ENCODE data around the gene RBM17.
"Not testable (repeated sequence)": the region's sequence is repeated elsewhere in the genome, so short reads cannot be mapped to it uniquely, and the experiment has no call there.

The RBM17 gene

DNA sequence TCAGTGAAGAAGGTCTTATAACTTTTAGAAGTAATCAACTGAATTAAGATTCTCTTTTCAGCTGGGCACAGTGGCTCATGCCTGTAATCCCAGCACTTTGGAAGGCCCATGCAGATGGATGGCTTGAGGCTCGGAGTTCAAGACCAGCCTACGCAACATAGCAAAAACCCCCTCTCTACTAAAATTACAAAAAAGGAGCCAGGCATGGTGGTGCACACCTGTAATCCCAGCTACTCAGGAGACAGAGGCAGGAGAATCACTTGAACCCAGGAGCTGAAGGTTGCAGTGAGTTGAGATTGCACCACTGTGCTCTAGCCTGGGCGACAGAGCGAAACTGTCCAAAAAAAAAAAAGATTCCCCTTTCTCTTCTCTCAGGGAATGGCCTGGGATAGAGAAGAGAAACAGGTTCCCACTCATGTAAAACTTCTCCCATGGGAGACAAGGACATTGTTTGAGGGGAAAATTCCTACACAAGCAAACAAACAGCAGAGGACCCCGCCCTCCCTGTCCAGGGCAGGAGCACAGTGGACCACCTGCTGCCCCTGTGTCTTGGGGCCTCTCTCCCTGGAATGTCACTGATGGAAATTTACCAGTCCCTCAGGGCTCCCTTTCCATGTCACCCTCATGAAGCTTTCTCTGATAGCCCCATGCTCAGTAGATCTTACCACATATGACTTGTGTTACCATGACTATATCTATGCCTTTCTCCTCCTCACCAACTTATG is 32.3 kb upstream of the RBM17 start:
- DNase-seq: no peak

DNA sequence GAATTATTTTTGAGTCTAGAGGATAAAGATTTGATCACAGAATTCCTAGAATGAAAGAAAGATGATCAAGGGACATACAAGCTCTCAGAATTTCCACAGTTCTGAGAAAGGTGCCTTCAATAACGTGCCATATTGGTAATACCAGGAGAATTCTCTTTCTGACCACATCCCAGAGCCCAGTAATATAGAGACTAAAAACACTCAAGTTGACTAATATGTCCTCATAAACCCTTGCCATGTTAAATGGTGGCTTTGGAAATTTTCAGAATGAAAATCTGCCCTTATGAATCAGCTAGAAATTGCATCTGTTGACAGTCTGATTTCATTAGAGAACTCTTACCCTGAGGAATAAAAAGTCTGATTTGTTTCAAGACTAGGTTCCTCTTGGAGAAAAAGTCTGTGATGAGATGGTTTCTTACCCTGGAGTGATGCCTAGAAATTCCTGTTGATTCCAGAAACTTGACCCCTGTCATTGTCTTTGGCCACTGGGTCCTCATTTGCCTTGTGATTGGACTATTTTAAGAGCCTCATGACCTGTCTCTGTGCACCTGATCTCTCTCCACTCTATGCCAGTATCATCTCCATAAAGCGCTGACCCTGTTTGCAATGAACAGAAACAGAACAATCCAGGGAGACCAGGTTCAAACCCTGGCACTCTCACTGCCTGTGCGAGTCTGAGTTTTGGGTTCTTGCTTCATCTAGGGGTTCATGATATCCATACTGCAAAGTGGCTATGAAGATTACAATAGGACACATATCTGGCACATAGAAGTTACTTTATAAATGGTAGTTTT is 30.0 kb upstream of the RBM17 start:
- no peak for DNase-seq

DNA sequence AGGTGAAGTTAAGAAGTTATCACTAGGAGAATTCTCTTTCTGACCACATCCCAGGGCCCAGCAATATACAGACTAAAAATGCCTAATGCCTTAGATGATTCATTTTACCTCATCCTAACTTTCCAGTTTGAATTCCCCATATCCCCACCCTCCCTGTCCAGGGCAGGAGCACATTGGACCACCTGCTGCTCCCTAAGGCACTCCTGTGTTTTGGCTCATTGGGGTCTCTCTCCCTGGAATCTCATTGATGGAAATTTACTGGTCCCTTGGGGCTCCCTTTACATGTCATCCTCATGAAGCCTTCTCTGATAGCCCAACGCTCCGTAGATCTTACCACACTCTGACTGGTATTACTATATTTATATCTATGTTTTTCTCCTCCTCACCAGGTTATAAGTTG is 29.3 kb upstream of the RBM17 start:
- DNase-seq: no peak

DNA sequence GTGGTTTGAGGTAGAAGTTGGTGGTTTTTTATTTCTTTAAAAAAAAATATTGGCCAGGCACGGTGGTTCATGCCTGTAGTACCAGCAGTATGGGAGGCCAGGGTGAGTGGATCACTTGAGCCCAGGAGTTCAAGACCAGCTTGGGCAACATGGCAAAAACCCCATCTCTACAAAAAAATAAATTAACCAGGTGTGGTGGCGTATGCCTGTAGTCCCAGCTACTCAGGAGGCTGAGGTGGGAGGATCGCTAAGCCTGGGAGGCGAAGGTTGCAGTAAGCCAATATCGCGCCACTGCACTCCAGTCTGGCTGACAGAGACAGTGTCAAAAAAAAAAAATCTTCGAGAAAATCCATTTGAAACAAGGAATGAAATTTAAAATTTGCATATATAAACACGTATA is 27.8 kb upstream of the RBM17 start:
- DNase-seq: no peak

DNA sequence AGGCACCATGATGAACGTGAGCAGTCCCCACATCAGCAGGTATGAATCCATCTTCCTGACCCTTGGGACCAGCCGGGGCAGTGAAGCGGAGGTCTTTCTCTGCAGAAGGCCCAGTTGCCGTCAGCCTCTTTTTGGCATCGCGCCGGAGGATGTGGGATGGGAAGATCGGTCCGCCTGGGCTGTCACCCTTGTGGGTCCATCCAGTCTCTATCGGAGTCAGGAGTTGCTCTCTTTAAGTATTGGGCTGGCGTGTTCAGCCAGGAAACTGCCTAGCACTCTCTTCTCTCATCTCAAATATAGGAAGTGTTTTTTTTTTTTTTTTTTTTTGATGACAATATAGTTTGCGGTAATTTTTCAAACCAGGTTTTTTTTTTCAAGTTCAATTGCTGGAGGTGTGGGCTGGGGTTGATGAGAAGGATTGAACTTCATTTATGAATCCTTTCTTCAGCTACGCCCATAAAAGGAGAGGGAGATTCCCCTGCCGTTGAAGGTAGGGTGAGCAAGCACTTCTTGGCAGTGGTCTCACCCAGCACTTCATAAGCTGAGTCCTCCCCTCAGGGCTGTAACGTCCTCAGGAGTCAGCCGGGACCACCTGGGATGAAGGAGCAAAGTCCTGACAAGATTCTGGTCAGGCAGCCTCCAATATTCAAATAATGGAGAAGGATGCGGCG is 26.6 kb upstream of the RBM17 start, which contains the start of gene IL2RA:
Gene IL2RA (minus strand): TSS at position 267 of the 671 bp plus-strand sequence. CDS start 216 bp downstream, at position 51.
- no peak for DNase-seq

DNA sequence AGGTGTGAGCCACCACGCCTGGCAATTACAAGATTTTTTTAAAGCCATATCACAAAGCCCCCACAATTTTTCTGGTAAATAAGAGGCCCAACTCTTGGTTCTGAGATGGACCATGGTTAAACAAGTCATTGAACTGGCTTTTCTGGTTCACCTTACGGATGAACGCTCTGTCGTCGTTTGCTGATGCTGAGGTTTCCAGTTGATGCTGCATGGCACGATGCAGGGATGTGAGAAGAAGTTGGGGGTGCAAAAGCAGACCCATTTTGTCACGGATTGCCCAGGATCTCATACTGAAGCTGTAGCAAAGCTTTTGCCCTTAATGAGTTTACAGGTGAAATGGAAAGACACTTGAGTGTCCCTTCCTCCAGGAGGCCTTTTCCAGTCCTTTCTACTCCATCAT is 24.7 kb upstream of the RBM17 start:
- DNase-seq: no peak

DNA sequence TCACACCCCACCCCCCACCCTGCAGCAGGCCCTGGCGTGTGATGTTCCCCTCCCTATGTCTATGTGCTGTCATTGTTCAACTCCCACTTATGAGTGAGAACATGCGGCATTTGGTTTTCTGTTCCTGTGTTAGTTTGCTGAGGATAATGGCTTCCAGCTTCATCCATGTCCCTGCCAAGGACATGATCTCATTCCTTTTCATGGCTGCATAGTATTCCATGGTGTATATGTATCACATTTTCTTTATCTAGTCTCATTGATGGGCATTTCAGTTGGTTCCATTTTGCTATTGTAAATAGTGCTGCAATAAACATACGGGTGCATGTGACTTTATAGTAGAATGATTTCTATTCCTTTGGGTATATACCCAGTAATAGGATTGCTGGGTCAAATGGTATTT is 24.1 kb upstream of the RBM17 start:
- DNase-seq: not testable (repeated sequence)

DNA sequence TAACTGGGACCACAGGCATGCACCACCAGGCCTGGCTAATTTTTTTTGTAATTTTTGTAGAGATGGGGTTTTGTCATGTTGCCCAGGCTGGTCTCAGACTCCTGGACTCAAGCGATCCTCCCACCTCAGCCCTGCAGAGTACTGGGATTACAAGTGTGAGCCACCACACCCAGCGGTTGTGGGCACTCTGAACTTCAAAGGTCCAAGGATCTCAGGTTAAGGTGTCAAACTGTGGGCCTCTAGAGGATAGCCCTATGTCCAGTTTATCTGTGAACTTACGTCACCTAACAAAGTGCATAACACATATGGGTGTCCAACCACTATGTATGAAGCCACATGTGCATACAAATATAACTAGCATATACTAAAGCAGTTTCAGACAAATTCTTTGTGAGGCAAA is 23.4 kb upstream of the RBM17 start:
- DNase-seq: no peak

DNA sequence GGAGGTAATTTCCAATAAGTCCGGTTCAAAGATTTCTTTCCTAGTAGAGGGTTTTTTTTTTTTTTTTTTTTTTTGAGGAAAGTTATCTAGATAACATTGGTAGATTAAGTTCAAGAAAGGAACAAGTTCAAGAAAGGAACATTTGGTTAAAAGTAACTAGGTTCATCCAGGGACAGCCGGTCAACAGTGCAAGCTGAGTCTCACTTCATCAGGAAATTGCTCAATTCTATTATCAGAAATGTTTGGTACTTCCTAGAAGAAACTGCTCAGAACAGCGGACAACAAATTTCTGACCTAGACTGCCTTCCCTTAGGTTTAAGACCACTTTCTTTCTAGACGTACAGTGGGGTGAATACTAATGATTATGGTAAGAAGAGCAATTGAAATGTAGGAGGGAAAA is 23.0 kb upstream of the RBM17 start:
- DNase-seq: no peak

DNA sequence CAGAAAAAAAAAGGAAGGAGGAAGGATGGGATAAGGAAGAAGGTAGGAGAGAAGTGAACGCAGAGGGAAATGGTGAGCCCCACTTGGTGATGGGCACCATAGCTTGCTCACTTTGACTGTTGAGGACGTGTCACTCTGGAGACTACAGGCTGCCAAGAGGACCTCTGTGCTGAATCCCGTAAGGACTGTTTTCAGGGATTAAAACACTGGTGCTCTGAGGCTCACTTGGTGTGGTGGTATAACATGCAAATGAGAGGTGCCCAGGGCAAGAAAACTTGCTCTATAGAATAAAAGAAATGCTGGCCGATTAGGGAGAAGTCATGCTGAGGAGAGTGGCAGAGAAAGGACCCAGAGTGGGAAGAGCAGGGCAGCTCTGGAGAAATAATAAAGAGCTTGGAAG is 21.4 kb upstream of the RBM17 start:
- no peak for DNase-seq

DNA sequence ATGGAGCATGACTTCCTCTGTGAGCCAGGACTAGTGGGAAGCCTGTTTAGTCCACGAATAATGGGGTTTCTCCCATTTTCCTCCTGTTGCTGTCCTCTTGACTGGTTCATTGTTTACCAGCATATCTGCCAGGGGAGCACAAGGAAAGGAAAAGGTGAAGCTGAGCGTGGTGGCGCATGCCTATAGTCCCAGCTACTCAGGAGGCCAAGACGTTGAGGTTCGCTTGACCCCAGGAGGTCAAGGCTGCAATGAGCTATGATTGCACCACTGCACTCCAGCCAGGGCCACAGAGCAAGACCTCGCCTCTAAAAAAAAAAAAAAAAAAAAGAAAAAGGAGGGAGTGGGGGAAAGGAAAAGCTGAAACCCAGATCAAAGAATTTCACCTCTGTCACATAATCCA is 20.8 kb upstream of the RBM17 start:
- no peak for DNase-seq

DNA sequence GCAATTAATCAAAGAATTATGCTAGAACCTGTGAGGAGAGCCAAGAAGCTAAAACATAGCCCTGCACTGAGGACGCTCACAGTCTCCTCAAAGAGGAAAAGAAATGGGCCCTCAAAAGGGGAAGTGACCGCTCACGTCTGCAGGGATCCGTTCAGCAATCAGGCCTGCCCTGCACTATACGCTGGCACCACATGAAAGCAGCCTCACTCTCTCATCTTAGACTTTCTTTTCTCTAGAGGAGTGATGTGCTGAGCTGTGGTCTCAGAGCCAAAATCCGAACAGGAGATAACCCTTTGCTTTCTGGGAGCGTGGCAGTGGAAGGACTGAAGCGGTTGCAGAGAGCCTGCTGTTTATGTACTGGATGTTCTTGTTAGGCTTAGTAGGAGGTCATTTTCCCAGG is 20.4 kb upstream of the RBM17 start:
- DNase-seq: no peak

DNA sequence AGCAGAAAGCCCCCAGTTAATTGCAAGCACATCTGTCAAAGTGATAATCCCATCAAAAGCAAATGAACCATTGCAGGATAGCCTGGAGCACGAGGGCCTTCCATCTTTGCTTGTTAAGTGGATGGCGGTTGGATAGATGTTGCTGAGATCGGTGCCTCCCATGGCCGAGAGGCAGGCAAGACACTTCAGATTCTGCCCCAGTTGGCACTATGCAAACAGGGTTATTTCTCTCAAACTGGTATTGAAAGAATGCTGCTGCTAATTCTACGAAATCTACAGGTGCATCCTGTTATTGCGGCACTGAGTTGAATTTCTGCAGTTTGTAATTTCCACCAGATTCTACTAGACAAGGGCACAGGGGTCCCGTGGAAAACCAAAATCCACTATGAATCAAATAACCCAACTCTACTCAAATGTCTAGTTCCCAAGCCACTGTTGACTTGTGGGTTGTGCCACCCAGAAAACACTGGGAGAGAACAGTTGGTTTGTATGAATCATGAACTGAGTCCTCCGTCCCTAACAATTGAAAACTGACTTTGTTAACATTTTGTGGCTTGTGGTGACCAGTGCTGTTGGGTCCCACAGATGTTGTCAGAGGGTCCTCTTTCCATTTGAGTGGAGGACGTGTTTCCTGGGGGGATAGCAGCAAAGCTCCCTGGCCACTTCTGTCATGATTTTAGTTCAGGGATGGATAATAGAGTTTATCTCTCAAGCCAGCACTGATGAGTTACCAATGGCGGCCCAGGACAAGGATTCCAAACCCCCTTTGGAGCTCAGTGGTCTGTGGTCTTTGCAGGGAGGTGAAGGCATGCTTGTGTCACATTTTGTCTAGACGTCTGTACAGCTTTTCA is 19.5 kb upstream of the RBM17 start:
- DNase-seq: no peak

DNA sequence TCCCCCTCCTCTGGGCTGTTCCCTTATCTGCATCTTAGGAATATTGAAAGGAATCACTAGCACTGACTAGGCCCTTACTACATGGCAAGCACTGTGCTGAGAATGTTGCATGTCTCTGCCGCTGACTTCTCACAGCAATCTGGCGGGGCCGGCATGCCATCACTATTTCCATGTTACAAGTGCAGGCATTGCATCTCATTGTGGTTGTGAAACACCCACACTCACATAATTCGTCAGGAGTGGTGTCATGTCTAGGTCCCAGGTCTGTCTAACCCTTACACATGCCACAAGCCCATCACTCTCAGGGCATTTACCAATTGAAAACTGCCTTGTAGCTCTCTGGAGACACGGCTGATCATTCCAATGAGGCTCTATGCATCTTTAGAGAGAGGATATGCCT is 18.2 kb upstream of the RBM17 start:
- no peak for DNase-seq

DNA sequence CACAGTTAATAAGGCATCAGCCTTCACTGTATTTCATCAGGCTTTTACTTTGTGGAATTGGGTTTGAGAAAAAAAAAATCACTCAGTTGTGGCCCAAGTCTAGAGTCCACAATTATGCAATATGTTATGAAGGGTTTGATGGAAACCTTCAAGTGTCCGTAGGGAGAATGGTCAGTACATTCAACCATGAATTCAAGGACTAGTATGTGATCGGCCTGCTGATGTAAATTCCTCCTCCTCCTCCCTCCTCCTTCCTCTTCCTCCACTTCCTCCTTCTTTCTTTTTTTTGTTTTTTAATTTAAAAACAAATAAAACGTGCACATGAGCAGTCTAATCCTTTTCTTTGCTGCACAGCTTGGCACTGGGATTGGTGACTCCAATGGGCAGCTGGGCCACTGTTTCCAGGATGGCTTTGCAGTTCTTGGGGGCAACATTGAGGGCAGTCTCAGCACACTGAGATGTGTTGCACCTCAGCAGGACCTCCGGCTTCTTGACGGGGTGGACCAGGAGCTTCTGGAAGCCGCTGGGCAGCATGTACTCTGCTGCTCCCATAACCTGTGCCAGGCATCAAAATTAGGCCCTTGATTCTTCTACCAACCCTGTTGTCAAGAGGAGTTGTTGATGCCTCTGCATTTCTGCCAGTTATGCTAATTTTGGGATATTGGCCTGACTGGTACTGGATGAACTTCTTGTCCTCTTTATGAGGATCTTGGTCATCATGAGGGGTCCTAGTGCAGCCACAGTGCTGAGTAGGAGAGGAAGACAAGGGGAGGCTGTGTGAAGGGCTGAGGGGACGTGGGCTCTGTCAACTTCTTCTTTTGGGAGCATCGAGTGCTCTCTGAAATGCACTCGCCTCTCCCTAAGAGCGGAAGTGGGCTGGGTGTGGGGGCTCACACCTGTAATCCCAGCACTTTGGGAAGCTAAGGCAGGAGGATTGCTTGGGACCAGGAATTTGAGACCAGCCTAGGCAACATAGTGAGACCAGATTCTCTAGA is 17.4 kb upstream of the RBM17 start:
- DNase-seq: no peak

DNA sequence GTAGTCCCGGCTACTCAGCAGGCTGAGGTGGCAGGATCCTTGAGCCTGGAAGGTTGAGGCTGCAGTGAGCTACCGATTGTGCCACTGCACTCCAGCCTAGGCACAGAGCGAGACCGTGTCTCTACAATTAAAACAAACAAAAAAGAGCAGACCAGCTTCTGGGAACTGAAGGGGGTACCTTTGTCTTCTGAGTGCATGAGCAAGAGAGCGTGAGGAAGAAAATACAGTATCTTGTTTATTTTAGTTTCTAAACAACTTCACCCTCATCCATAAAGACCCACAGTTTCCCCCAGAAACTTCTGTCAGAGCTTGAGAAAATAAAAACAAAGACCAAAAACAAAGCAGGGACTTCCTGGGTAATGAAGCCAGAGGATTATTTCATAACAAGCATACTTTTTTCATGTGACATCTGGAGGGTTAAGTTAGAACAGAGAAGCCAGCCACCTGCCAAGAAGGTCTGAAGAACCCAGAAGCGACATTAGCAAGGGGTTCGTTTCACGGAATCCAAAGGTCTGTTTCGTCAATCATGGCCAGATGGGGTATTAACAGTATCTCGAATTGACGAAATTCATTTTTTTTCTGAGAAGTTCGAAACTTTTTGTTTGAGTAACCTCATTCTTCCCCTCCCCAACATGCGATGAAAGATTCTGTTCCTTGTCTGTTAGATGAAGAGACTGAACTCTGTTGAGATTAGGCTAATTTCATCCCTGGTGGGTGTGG is 16.5 kb upstream of the RBM17 start:
- no peak for DNase-seq

DNA sequence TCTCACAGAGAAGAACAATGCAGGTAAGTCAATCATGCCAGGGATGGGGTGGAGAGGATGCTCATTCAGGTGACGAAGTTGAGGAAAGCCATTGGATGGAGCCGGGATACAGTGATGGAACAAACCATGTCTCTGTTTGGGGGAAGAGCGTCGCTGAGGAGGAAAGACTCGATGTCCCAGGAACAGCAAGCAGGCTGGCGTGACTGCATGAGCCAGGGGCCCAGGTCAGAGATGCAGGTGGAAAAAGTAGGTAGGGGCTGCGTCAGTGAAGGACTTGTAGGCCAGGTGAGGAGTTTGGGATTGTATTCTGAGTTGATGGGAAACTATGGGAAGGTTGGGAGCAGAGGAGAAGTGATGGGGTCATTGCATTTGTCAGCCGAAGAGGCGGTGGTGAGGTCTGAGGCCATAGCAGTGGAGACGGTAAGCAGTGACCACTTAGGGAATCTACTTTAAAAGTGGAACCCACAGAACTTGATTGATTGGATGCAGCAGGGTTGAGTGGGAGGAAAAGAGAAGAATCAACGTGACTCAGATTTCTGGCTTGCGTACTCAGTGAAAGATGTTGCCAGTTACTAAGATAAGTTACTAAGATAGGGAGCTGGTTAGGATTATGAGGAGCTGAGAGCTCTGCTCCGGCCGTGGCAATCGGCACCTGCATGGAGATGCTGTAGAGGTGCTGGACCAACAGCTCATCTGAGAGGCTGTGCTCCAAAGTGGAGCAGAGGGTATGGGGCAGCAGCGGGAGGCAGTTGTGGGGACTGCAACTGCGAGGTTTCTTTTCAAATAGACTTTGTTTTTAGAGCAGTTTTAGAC is 14.1 kb upstream of the RBM17 start:
- no peak for DNase-seq

DNA sequence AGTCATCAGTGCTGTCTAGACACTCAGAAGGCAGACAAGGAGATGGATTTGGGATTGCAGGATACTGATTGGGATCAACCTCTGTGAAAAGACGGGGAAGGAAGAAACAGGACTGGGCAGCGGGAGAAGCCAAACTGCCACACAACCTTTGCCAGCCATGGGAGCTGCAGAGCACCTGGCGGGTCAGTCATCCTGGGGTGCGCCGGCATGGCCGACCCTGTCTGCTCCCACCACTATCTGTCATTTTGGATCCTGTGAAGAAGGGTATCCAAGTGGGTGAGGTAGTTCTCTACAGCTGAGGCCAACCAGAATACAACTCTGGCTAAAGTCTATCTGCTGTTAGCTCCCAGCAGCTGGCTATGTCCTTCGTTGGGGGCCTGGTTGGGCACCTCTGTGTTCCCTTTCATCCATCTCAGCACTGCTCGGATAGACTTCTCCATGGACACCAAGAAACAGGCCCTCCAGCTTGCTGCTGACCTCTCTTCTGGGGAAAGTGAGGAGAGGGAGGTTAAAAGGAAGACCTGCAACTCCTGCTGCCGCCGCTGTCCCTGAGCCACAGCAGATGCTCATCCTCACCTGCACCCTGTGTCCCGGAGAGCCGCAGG is 11.7 kb upstream of the RBM17 start:
- no peak for DNase-seq

DNA sequence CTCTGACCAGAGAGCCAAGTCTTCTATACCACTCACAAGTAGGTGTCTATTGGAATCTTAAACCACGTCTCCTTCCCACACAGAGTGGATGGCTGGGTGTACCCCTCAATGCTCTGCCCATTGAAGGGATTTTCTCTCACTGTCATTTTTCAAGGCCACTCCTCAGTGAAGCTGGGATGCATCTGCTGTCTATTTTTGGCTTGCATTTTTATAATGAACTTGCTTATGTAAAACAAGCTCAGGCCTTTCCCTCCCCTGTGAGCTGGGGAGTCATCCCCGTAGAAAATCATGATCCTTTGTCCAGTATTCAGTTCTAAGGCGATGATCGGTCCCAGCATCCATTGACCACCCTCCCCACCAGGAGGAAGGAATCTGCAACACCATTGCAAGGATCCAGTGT is 9.8 kb upstream of the RBM17 start:
- no peak for DNase-seq
